HG03280 (cell line): ENCODE results near the gene KANSL3.

Source experiments
- ATAC-seq: cut with Tn5 transposase; IDR thresholded peaks from one replicate; pipeline ENCODE4 v1.9.1; 2021; ENCODE audit warnings: mild to moderate bottlenecking, moderate library complexity; ENCODE audit not compliant: unreplicated experiment

Gene KANSL3

GRCh38 chr2:96546797-96547196 lies 91.3 kb downstream of the KANSL3 start:
- no peak for ATAC-seq

GRCh38 chr2:96546321-96546720 lies 91.8 kb downstream of the KANSL3 start:
- no peak for ATAC-seq
